HEK293 (cell line): ENCODE measurements around the gene ITGA2.

Experiments used
- FEZF1 ChIP-seq: fragments of 450-650 bp; formaldehyde crosslinking; IDR thresholded peaks from 2 replicates; pipeline ENCODE4 v1.5.1; 2016; ENCODE audit warnings: missing biosample characterization, missing genetic modification characterization
- GLI4 ChIP-seq: fragments of 450-650 bp; formaldehyde crosslinking; IDR thresholded peaks from 2 replicates; pipeline ENCODE4 v1.5.1; 2016; ENCODE audit warnings: missing biosample characterization, missing genetic modification characterization
- KLF1 ChIP-seq: fragments of 450-650 bp; formaldehyde crosslinking; IDR thresholded peaks from 2 replicates; pipeline ENCODE4 v1.5.1; 2016; ENCODE audit warnings: missing biosample characterization, missing genetic modification characterization
- KLF17 ChIP-seq: fragments of 450-650 bp; formaldehyde crosslinking; IDR thresholded peaks from 2 replicates; pipeline ENCODE4 v1.5.1; 2016; ENCODE audit warnings: missing biosample characterization, missing genetic modification characterization
- OVOL3 ChIP-seq: fragments of 450-650 bp; formaldehyde crosslinking; IDR thresholded peaks from 2 replicates; pipeline ENCODE4 v1.5.1; 2016; ENCODE audit warnings: missing biosample characterization, missing genetic modification characterization
- PRDM6 ChIP-seq: fragments of 450-650 bp; formaldehyde crosslinking; IDR thresholded peaks from 2 replicates; pipeline ENCODE4 v1.5.1; 2017; ENCODE audit warnings: missing biosample characterization, missing genetic modification characterization
- RBAK ChIP-seq: fragments of 450-650 bp; formaldehyde crosslinking; IDR thresholded peaks from 2 replicates; pipeline ENCODE4 v1.5.1; 2016; ENCODE audit warnings: missing biosample characterization, missing genetic modification characterization
- SALL2 ChIP-seq: fragments of 450-650 bp; formaldehyde crosslinking; IDR thresholded peaks from 2 replicates; pipeline ENCODE4 v1.5.0; 2017; ENCODE audit warnings: missing biosample characterization, mild to moderate bottlenecking, missing genetic modification characterization, borderline replicate concordance
- SETDB1 ChIP-seq: IDR thresholded peaks from one replicate; pipeline ENCODE4 v1.6.1; 2017; ENCODE audit warnings: mild to moderate bottlenecking, low read length, moderate library complexity, mixed read lengths; ENCODE audit not compliant: insufficient read length
- TRIM28 ChIP-seq: IDR thresholded peaks from 2 replicates; pipeline ENCODE4 v1.6.1; 2011; ENCODE audit warnings: low read length, control low read depth, borderline replicate concordance
- TSHZ1 ChIP-seq: fragments of 450-650 bp; formaldehyde crosslinking; IDR thresholded peaks from 2 replicates; pipeline ENCODE4 v1.5.1; 2016; ENCODE audit warnings: missing biosample characterization, missing genetic modification characterization, borderline replicate concordance
- ZBTB1 ChIP-seq: fragments of 450-650 bp; formaldehyde crosslinking; IDR thresholded peaks from 2 replicates; pipeline ENCODE4 v1.5.1; 2016; ENCODE audit warnings: missing biosample characterization, missing genetic modification characterization
- ZBTB10 ChIP-seq: fragments of 450-650 bp; formaldehyde crosslinking; IDR thresholded peaks from 2 replicates; pipeline ENCODE4 v1.5.1; 2016; ENCODE audit warnings: missing biosample characterization, missing genetic modification characterization
- ZBTB20 ChIP-seq: fragments of 450-650 bp; formaldehyde crosslinking; IDR thresholded peaks from 2 replicates; pipeline ENCODE4 v1.5.1; 2016; ENCODE audit warnings: missing biosample characterization, missing genetic modification characterization
- ZNF133 ChIP-seq: fragments of 450-650 bp; formaldehyde crosslinking; IDR thresholded peaks from 2 replicates; pipeline ENCODE4 v1.5.1; 2016; ENCODE audit warnings: missing biosample characterization, missing genetic modification characterization
- ZNF184 ChIP-seq: fragments of 450-650 bp; IDR thresholded peaks from 2 replicates; pipeline ENCODE4 v1.5.1; 2018; ENCODE audit warnings: missing biosample characterization, mild to moderate bottlenecking, missing genetic modification characterization
- ZNF221 ChIP-seq: fragments of 450-650 bp; formaldehyde crosslinking; IDR thresholded peaks from 2 replicates; pipeline ENCODE4 v1.5.1; 2017; ENCODE audit warnings: missing biosample characterization, missing genetic modification characterization, borderline replicate concordance
- ZNF335 ChIP-seq: fragments of 450-650 bp; formaldehyde crosslinking; conservative IDR thresholded peaks from 2 replicates; pipeline ENCODE4 v1.5.1; 2016; ENCODE audit warnings: missing biosample characterization, missing genetic modification characterization
- ZNF350 ChIP-seq: fragments of 450-650 bp; formaldehyde crosslinking; IDR thresholded peaks from 2 replicates; pipeline ENCODE4 v1.5.0; 2017; ENCODE audit warnings: missing biosample characterization, mild to moderate bottlenecking, missing genetic modification characterization
- ZNF366 ChIP-seq: fragments of 450-650 bp; formaldehyde crosslinking; conservative IDR thresholded peaks from 2 replicates; pipeline ENCODE4 v1.5.1; 2016; ENCODE audit warnings: missing biosample characterization, missing genetic modification characterization
- ZNF404 ChIP-seq: fragments of 450-650 bp; formaldehyde crosslinking; IDR thresholded peaks from 2 replicates; pipeline ENCODE4 v1.5.1; 2017; ENCODE audit warnings: missing biosample characterization, missing genetic modification characterization
- ZNF510 ChIP-seq: fragments of 450-650 bp; formaldehyde crosslinking; IDR thresholded peaks from 2 replicates; pipeline ENCODE4 v1.5.1; 2018; ENCODE audit warnings: mild to moderate bottlenecking, missing genetic modification characterization, missing biosample characterization; ENCODE audit not compliant: insufficient replicate concordance
- ZNF560 ChIP-seq: fragments of 450-650 bp; formaldehyde crosslinking; IDR thresholded peaks from 2 replicates; pipeline ENCODE4 v1.5.1; 2017; ENCODE audit warnings: missing biosample characterization, missing genetic modification characterization, borderline replicate concordance
- ZNF561 ChIP-seq: fragments of 450-650 bp; IDR thresholded peaks from 2 replicates; pipeline ENCODE4 v1.5.1; 2018; ENCODE audit warnings: missing biosample characterization, missing genetic modification characterization, borderline replicate concordance
- ZNF600 ChIP-seq: fragments of 450-650 bp; formaldehyde crosslinking; IDR thresholded peaks from 2 replicates; pipeline ENCODE4 v1.5.1; 2016; ENCODE audit warnings: missing biosample characterization, missing genetic modification characterization
- ZNF629 ChIP-seq: fragments of 450-650 bp; formaldehyde crosslinking; IDR thresholded peaks from 2 replicates; pipeline ENCODE4 v1.5.1; 2017; ENCODE audit warnings: missing biosample characterization, missing genetic modification characterization
- ZNF692 ChIP-seq: fragments of 450-650 bp; formaldehyde crosslinking; IDR thresholded peaks from 2 replicates; pipeline ENCODE4 v1.5.1; 2016; ENCODE audit warnings: missing biosample characterization, missing genetic modification characterization
- ZNF707 ChIP-seq: fragments of 450-650 bp; formaldehyde crosslinking; IDR thresholded peaks from 2 replicates; pipeline ENCODE4 v1.5.1; 2016; ENCODE audit warnings: missing biosample characterization, missing genetic modification characterization
- ZNF792 ChIP-seq: fragments of 450-650 bp; formaldehyde crosslinking; IDR thresholded peaks from 2 replicates; pipeline ENCODE4 v1.5.1; 2016; ENCODE audit warnings: missing biosample characterization, missing genetic modification characterization
- ZSCAN18 ChIP-seq: fragments of 450-650 bp; formaldehyde crosslinking; IDR thresholded peaks from 2 replicates; pipeline ENCODE4 v1.5.1; 2016; ENCODE audit warnings: missing biosample characterization, missing genetic modification characterization
- ZSCAN23 ChIP-seq: fragments of 450-650 bp; formaldehyde crosslinking; IDR thresholded peaks from 2 replicates; pipeline ENCODE4 v1.5.1; 2016; ENCODE audit warnings: missing biosample characterization, missing genetic modification characterization

Gene ITGA2

GRCh38 chr5:53027913-53028312, 38.8 kb downstream of the ITGA2 start (continued):
- TF ChIP-seq ZSCAN23 (tag by site-specific recombination) (no peak), ZNF350 (tag by site-specific recombination) (no peak), OVOL3 (no peak), RBAK (tag by site-specific recombination) (no peak), ZNF510 (no peak), GLI4 (tag by site-specific recombination) (no peak), ZNF184 (tag by site-specific recombination) (no peak), ZBTB1 (tag by site-specific recombination) (no peak), ZNF692 (no peak), ZNF561 (no peak), KLF1 (tag by site-specific recombination) (no peak), SALL2 (tag by site-specific recombination) (no peak), KLF17 (tag by site-specific recombination) (no peak), ZNF221 (tag by site-specific recombination) (no peak), ZBTB10 (tag by site-specific recombination) (no peak), ZNF707 (tag by site-specific recombination) (no peak), ZNF404 (tag by site-specific recombination) (no peak), TRIM28 (no peak), FEZF1 (tag by site-specific recombination) (peak; percentile 64), ZNF560 (no peak), SETDB1 (no peak), ZNF335 (tag by site-specific recombination) (peak; percentile 71), PRDM6 (tag by site-specific recombination) (peak; percentile 87), ZBTB20 (tag by site-specific recombination) (no peak), ZNF792 (tag by site-specific recombination) (no peak), TSHZ1 (tag by site-specific recombination) (no peak), ZSCAN18 (tag by site-specific recombination) (no peak), ZNF629 (tag by site-specific recombination) (peak; percentile 70), ZNF366 (tag by site-specific recombination) (0 out of 2 replicates have a peak, but pooled peaks have one; percentile 27), ZNF600 (tag by site-specific recombination) (0 out of 2 replicates have a peak, but pooled peaks have one; percentile 21), ZNF133 (tag by site-specific recombination) (no peak)
